ENCODE data around the gene APRT.
A peak's percentile ranks its signal among the peaks of the same experiment; 100 is the strongest.

APRT gene

DNA sequence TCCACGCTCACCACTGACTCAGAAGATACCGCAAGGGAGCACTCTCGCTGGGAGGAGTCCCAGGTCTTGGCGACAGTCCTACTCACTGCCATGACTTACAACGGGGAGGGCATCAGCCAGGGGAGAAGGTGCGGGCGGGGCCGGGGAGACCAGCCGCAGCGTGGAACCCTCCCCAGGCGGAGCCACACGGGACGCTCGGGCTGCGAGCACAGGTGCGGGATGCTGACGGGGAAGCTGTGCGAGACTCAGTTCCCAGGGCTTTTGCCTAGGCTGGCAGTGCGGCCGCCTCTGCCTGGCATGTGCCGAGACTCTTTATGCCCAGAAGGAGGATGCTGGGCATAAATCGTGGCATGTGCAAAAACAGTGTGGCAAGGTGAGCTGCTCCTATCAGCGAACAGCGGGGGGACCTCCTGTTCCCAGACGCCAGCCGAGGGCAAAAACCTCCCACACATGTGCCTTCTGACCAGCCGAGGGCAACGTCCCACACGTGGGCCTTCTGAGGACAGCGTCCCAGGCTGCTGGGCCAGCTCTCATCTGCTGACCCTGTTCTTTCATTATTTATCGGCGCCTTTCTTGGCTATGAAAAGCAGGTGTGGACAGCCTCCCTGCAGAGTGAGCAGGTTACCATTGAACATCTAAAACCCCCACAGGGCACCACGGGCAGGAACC lies 38.9 kb upstream of the APRT start:
- no peak for TF ChIP-seq CTCF (conservative IDR thresholded peaks at IDR 0.05; ENCODE audit: low read depth, low read length)
- DNase-seq (ENCODE audit: low read depth): no peak
- H3K4me3 ChIP-seq (ENCODE audit: low read length): no peak overlapping the region

DNA sequence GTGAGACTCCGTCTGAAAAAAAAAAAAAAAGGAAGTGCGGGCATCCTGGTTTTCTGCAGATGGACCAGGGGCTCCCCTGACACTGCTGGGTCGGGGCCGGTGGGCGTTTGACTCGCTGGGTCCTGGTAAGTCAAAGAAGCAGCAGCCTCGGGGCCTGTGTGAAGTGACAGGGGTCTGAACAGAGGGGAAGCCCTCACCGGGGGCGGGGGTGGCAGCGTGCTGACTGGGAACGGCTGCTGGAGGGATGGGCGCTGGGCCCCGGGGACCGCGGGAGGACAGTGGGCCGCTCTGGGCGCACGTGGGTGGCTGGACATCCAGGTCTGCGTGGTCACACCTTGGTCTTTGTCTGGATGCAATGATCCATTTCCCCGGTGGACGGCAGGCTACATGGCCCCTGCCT lies 36.8 kb upstream of the APRT start:
- no peak overlapping the region for H3K4me3 ChIP-seq (ENCODE audit: low read length)
- no peak for DNase-seq (ENCODE audit: low read depth)
- no peak for TF ChIP-seq CTCF (conservative IDR thresholded peaks at IDR 0.05; ENCODE audit: low read depth, low read length)

- TF ChIP-seq CTCF (conservative IDR thresholded peaks at IDR 0.05; ENCODE audit: low read depth, low read length): no peak
- H3K4me3 ChIP-seq (ENCODE audit: low read length): no peak overlapping the region
- DNase-seq (ENCODE audit: low read depth): no peak
Observed at GRCh38 chr16:88847654-88848053, 35.9 kb upstream of the APRT start.

GRCh38 chr16:88846088-88846487 lies 34.4 kb upstream of the APRT start:
- TF ChIP-seq CTCF (conservative IDR thresholded peaks at IDR 0.05; ENCODE audit: low read depth, low read length): no peak
- DNase-seq (ENCODE audit: low read depth): no peak
- no peak overlapping the region for H3K4me3 ChIP-seq (ENCODE audit: low read length)

DNA sequence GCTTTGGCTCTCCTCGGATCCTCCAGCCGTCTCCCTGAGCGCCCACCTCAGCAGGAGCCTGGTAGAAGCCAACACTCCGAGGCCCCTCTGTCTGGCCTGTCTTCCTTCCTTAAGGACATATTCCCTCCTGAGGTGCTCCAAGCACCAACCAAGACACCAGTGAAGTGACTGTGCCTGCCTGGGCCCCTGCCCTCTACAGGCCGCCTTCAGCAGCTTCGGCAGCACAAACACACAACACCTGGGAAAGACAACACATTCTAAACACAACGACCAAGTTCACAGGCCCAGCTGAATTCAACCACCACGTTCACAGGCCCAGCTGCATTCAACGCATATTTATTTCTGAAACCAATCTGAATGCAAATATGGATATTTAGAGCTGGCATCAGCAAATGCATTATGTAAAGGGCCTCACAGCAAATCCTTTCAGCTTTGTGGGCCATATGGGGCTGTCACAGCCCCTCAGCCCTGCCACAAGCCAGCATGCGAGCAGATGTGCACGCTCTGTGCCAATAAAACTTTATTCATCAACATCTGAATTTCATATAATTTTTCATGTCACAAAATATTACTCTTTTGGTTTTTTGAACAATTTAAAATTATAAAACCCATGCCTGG lies 32.8 kb upstream of the APRT start:
- TF ChIP-seq CTCF (conservative IDR thresholded peaks at IDR 0.05; ENCODE audit: low read depth, low read length): peak; percentile 13
- no peak overlapping the region for H3K4me3 ChIP-seq (ENCODE audit: low read length)
- DNase-seq (ENCODE audit: low read depth): no peak

GRCh38 chr16:88843256-88843655 lies 31.5 kb upstream of the APRT start:
- no peak overlapping the region for H3K4me3 ChIP-seq (ENCODE audit: low read length)
- TF ChIP-seq CTCF (conservative IDR thresholded peaks at IDR 0.05; ENCODE audit: low read depth, low read length): no peak

GRCh38 chr16:88842806-88843205 lies 31.1 kb upstream of the APRT start:
- no peak overlapping the region for H3K4me3 ChIP-seq (ENCODE audit: low read length)
- DNase-seq (ENCODE audit: low read depth): no peak
- TF ChIP-seq CTCF (conservative IDR thresholded peaks at IDR 0.05; ENCODE audit: low read depth, low read length): no peak

More at GRCh38 chr16:88843256-88843655, 31.5 kb upstream of the APRT start:
- no peak for DNase-seq (ENCODE audit: low read depth)
